ENCODE measurements around the gene BSG. TPM values are rescaled to one million over a fixed set of nuclear protein-coding genes. Genes with fewer than 3 reads are reported as not detected.

BSG gene
- total and polyA plus RNA-seq, 2 of the 4 experiments (the other 2 are of a cell fraction) = 130 to 698 TPM

GRCh38 chr19:590750-591098 is 18.3 kb downstream of the BSG start:
- no peak overlapping the region for H2AK9ac ChIP-seq (replicated peaks; ENCODE audit: low read depth, low read length, poor library complexity)
- H2BK15ac ChIP-seq (ENCODE audit: low read depth, low read length) = no peak overlapping the region
- H3K9me1 ChIP-seq (ENCODE audit: insufficient read depth, low read length) = no peaks in the 10 kb centered on the region
- no peaks in the 10 kb centered on the region for H3K9me3 ChIP-seq (ENCODE audit: control insufficient read depth, insufficient read depth, low read length)
- CTCF ChIA-PET = no interaction called here
- no peak overlapping the region for H3K4ac ChIP-seq (ENCODE audit: low read depth, low read length)
- no peak overlapping the region for H3K18ac ChIP-seq (ENCODE audit: low read depth, low read length)
- no peak for TF ChIP-seq CEBPB (IDR thresholded peaks at IDR 0.05; ENCODE audit: low read depth, low read length)
- no peak for TF ChIP-seq RCOR1 (IDR thresholded peaks at IDR 0.05; ENCODE audit: insufficient replicate concordance, low read length)
- no peak for TF ChIP-seq POLR2A (IDR thresholded peaks at IDR 0.05; ENCODE audit: low read depth, low read length)
- TF ChIP-seq USF2 (IDR thresholded peaks at IDR 0.05; ENCODE audit: low read depth, low read length) = no peak
- no peak for TF ChIP-seq RFX5 (IDR thresholded peaks at IDR 0.05; ENCODE audit: low read depth, low read length)
- TF ChIP-seq MXI1 (IDR thresholded peaks at IDR 0.05; ENCODE audit: borderline replicate concordance, low read depth, low read length) = no peak
- TF ChIP-seq NFE2L2 (IDR thresholded peaks at IDR 0.05; ENCODE audit: low read depth, low read length) = no peak
- TF ChIP-seq CTCF (conservative IDR thresholded peaks at IDR 0.05; ENCODE audit: low read depth, low read length) = no peak
- no peak for TF ChIP-seq MAFK (IDR thresholded peaks at IDR 0.05; ENCODE audit: low read depth, low read length)
- no peak for TF ChIP-seq ELK1 (IDR thresholded peaks at IDR 0.05; ENCODE audit: borderline replicate concordance, low read depth, low read length)
- no peak for TF ChIP-seq MAZ (IDR thresholded peaks at IDR 0.05; ENCODE audit: borderline replicate concordance, low read depth, low read length)
- TF ChIP-seq RAD21 (IDR thresholded peaks at IDR 0.05; ENCODE audit: low read length) = no peak
- no peak for TF ChIP-seq BHLHE40 (IDR thresholded peaks at IDR 0.05; ENCODE audit: low read depth, low read length)
- TF ChIP-seq CHD1 (IDR thresholded peaks at IDR 0.05; ENCODE audit: low read depth, low read length) = no peak
- no peak for TF ChIP-seq FOS (IDR thresholded peaks at IDR 0.05; ENCODE audit: low read depth, low read length)
- no peak for TF ChIP-seq SMC3 (IDR thresholded peaks at IDR 0.05; ENCODE audit: low read depth, low read length)
- no peak overlapping the region for H3K14ac ChIP-seq (replicated peaks; ENCODE audit: low read depth, low read length)
- DNase-seq (no peak), ATAC-seq (ENCODE audit: low read depth) (no peak)
- no peak overlapping the region for H3K56ac ChIP-seq (ENCODE audit: extremely low read depth, insufficient read depth, low read length)
- intact Hi-C loops (cut with micrococcal nuclease) = no loop called here
- no peak overlapping the region for H3K4me2 ChIP-seq (ENCODE audit: low read depth, low read length)
- H3K23ac ChIP-seq (ENCODE audit: low read depth, low read length) = no peak overlapping the region
- H2BK20ac ChIP-seq (ENCODE audit: low read depth, low read length) = no peak overlapping the region
- BruUV-seq (replicated peaks) = no TSS peak
- dilution Hi-C loops (cut with HindIII; ENCODE audit: low sequenced_read_pairs, unreplicated experiment) = no loop called here
- H4K91ac ChIP-seq (ENCODE audit: insufficient read depth, low read depth, low read length) = no peak overlapping the region
- no peak overlapping the region for H4K8ac ChIP-seq (ENCODE audit: low read depth in 2 of 2, low read length in 2 of 2)
- WGBS, 2 experiments (ENCODE audit: extremely low coverage in 2 of 2, insufficient read length in 1 of 2) = 0% methylated on average over 3 of the region's 41 CpGs; no CpG with 5 or more reads in 1 of the 2 experiments
- H2AK5ac ChIP-seq (ENCODE audit: low read depth, low read length) = no peak overlapping the region
- no peak overlapping the region for H4K5ac ChIP-seq (ENCODE audit: low read depth, low read length)
- POLR2A ChIA-PET (ENCODE audit: unreplicated experiment) = no interaction called here
- no peaks in the 10 kb centered on the region for H3K36me3 ChIP-seq (ENCODE audit: control insufficient read depth, insufficient read depth, low read length)
- H3K4me3 ChIP-seq (ENCODE audit: insufficient read depth, low read depth, low read length) = no peak overlapping the region
- no peak overlapping the region for H2AFZ ChIP-seq (replicated peaks; ENCODE audit: low read length, poor library complexity)
- in situ Hi-C loops (cut with MboI; ENCODE audit: low sequenced_read_pairs) = no loop called here
- H3K9ac ChIP-seq (ENCODE audit: low read depth, low read length) = no peak overlapping the region
- no peak overlapping the region for H3K27ac ChIP-seq (ENCODE audit: insufficient read depth, low read length)
- H2BK5ac ChIP-seq (ENCODE audit: low read depth, low read length, poor library complexity, severe bottlenecking) = no peak overlapping the region
- peaks cover 5% of the 10 kb centered on the region for H3K4me1 ChIP-seq (ENCODE audit: control insufficient read depth, insufficient read depth, low read length)
- no peak overlapping the region for H2BK120ac ChIP-seq (ENCODE audit: low read depth, low read length)
- H4K20me1 ChIP-seq (ENCODE audit: insufficient read depth, low read length) = peaks cover 32% of the 10 kb centered on the region
- no peaks in the 10 kb centered on the region for H3K79me1 ChIP-seq (ENCODE audit: low read depth in 1 of 2, low read length in 2 of 2)
- peaks cover 24% of the 10 kb centered on the region for H3K27me3 ChIP-seq (ENCODE audit: control insufficient read depth, insufficient read depth, low read length)
